ENCODE data around the gene TLCD3B.

DNA sequence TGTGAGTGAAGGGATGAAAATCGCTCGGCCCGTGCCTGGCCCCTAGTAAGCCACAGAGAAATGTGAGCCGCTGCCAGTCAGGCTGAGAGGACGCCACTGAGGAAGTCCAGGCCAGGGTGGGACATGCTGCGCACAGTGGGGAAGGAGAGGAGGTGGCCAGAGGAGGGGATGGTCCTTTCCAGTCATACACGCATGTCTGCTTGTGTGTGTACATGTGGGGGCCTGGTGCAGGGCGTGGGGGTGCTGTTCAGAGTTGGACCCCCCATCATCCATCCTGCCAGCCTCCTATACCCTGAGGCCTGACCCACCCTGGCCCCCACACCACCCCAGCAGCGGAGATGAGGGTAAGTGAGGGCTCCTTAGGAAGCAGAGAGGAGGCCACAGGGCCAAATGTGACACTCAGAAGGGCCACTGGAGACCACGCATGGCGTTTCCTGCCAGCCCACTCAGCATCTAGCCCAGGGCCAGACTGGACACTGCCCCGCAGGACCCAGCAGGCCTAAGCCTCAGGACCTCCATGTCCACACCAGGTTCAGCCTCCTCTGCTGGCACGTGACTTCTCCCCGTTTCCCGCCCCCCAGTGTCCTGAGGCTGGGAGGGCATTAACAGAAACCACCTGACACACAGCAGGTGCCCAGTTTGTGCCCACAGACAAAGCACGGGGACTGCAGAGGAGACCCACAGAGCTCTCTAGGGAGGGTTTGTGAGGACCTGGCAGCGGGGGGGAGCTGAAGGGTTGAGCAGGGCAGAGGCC lies 27.2 kb downstream of the TLCD3B start:
- TF ChIP-seq EZH2 (IDR thresholded peaks at IDR 0.05): no peak
- TF ChIP-seq POLR2AphosphoS5 (IDR thresholded peaks at IDR 0.05; ENCODE audit: borderline replicate concordance, low read depth, low read length): no peak

Data from SK-N-MC (cell line).